HepG2 (cell line): ENCODE data around the gene MAP9. TPM values are rescaled to one million over a fixed set of nuclear protein-coding genes. Genes with fewer than 3 reads are reported as not detected.

Source experiments
- ATAC-seq: fragments of 200-7000 bp; cut with Tn5 transposase; 3 replicates; pipeline ENCODE4 v1.9.1; 2020; ENCODE audit warnings: mild to moderate bottlenecking, moderate library complexity
- BruUV-seq: library from RNA; stranded (reverse); fragments of 400-500 nt; replicated peaks from 2 replicates; lab custom pipeline; 2021; lab: Mats Ljungman, UMichigan
- CTCF ChIA-PET: fragments of 300-600 bp; formaldehyde crosslinking; extraction: SDS; loops from one replicate; lab custom pipeline; 2021; ENCODE audit warnings: low total read pairs, inconsistent platforms, low intra/inter-chr PET ratio; lab: Yijun Ruan, JAX
- POLR2A ChIA-PET: fragments of 350-600 bp; sonication (Branson Sonifier 250); formaldehyde crosslinking; loops from one replicate; lab custom pipeline; 2020; ENCODE audit warnings: antibody characterized with exemption, inconsistent platforms; lab: Yijun Ruan, JAX
- DNase-seq: peaks from one replicate; pipeline ENCODE4 v3.0.0-alpha.2; 2015; ENCODE audit warnings: low spot score
- FAIRE-seq: peaks from 3 replicates; lab custom pipeline; 2011; peaks lifted over from hg19 to GRCh38; lab: Jason Lieb, UNC
- H2AFZ ChIP-seq: one replicate; pipeline ENCODE4 v1.6.1; 2011; ENCODE audit warnings: low read length, inconsistent platforms
- H3K27ac ChIP-seq: fragments of 300-600 bp; 3 replicates; pipeline ENCODE4 v1.8.0; 2011; ENCODE audit warnings: mixed run types, mild to moderate bottlenecking, mixed read lengths, low read length, inconsistent platforms; ENCODE audit not compliant: insufficient read depth; ENCODE audit errors: extremely low read length
- H3K27me3 ChIP-seq, 2 experiments: fragments of 200-600 bp in 1 of 2; 2 replicates in 1 of 2; 3 replicates in 1 of 2; pipeline versions ENCODE4 v1.6.0 to v1.8.0; 2011; ENCODE audit warnings: low read length in 2 of 2, mild to moderate bottlenecking in 2 of 2, moderate library complexity in 2 of 2, inconsistent platforms in 1 of 2; ENCODE audit not compliant: insufficient read depth in 2 of 2, control insufficient read depth in 1 of 2
- H3K36me3 ChIP-seq, 2 experiments: fragments of 200-600 bp in 1 of 2; replicated peaks in 1 of 2; 2 replicates in 1 of 2; 3 replicates in 1 of 2; pipeline versions ENCODE4 v1.5.1 to v1.8.0; 2011; ENCODE audit warnings: low read length in 2 of 2, inconsistent platforms in 1 of 2; ENCODE audit not compliant: insufficient read depth in 2 of 2, control insufficient read depth in 1 of 2
- H3K4me1 ChIP-seq: 2 replicates; pipeline ENCODE4 v1.5.1; 2012; ENCODE audit warnings: low read length, inconsistent platforms; ENCODE audit not compliant: insufficient read depth
- H3K4me2 ChIP-seq: 2 replicates; pipeline ENCODE4 v1.6.0; 2011; ENCODE audit warnings: low read depth, low read length, inconsistent platforms
- H3K4me3 ChIP-seq, 3 experiments: fragments of 200-600 bp in 1 of 3; sonication (generic), shearing (Covaris generic) in 1 of 3; replicated peaks in 1 of 3; 2 replicates each; pipeline ENCODE4 v1.5.1; 2011 to 2016; ENCODE audit warnings: low read length in 3 of 3, inconsistent platforms in 2 of 3, low read depth in 2 of 3, mild to moderate bottlenecking in 2 of 3, control low read depth in 1 of 3, mixed read lengths in 1 of 3; ENCODE audit not compliant: insufficient read depth in 1 of 3
- H3K79me2 ChIP-seq: one replicate; pipeline ENCODE4 v1.6.1; 2011; ENCODE audit warnings: low read length, inconsistent platforms; ENCODE audit not compliant: insufficient read depth
- H3K9ac ChIP-seq: 2 replicates; pipeline ENCODE4 v1.6.0; 2011; ENCODE audit warnings: mild to moderate bottlenecking, low read depth, low read length, inconsistent platforms; ENCODE audit not compliant: insufficient read depth
- H3K9me3 ChIP-seq: 2 replicates; pipeline ENCODE4 v1.5.1; 2012; ENCODE audit warnings: mild to moderate bottlenecking, low read length
- H4K20me1 ChIP-seq: 2 replicates; pipeline ENCODE4 v1.6.0; 2011; ENCODE audit warnings: inconsistent platforms, mild to moderate bottlenecking, low read length, moderate library complexity; ENCODE audit not compliant: insufficient read depth
- ELF1 ChIP-seq: sonication (generic); formaldehyde crosslinking; IDR thresholded peaks from 2 replicates; pipeline ENCODE4 v1.4.0; 2020; ENCODE audit warnings: missing genetic modification reagents
- MED13 ChIP-seq: sonication (generic); formaldehyde crosslinking; IDR thresholded peaks from 2 replicates; pipeline ENCODE4 v1.5.0; 2020; ENCODE audit warnings: missing genetic modification reagents
- MTA1 ChIP-seq: sonication (generic); formaldehyde crosslinking; IDR thresholded peaks from 2 replicates; pipeline ENCODE4 v1.4.0; 2020; ENCODE audit warnings: missing genetic modification reagents, mild to moderate bottlenecking, borderline replicate concordance
- RBAK ChIP-seq: sonication (generic); formaldehyde crosslinking; IDR thresholded peaks from 2 replicates; pipeline ENCODE4 v1.5.1; 2020; ENCODE audit warnings: mild to moderate bottlenecking, missing genetic modification reagents
- SIX1 ChIP-seq: sonication (generic); formaldehyde crosslinking; IDR thresholded peaks from 2 replicates; pipeline ENCODE4 v1.4.0; 2020; ENCODE audit warnings: missing genetic modification reagents, borderline replicate concordance
- ZNF496 ChIP-seq: sonication (generic); formaldehyde crosslinking; IDR thresholded peaks from 2 replicates; pipeline ENCODE4 v1.8.1; 2023; ENCODE audit warnings: mild to moderate bottlenecking, moderate library complexity, missing genetic modification reagents; ENCODE audit not compliant: insufficient replicate concordance
- WGBS: methylation state at CpG from one replicate; pipeline ENCODE4 v1.1.6; 2017; ENCODE audit warnings: low lambda C conversion rate; 5-methylcytosine and 5-hydroxymethylcytosine counted together
- in situ Hi-C: cut with HindIII; loops from 2 replicates; pipeline ENCODE4 v1.10.0; 2017; ENCODE audit warnings: low pct_unique_long_range_greater_than_20kb; ENCODE audit not compliant: extremely low pct_ligation_motif_present
- intact Hi-C: fragments of 100-400 bp; cut with micrococcal nuclease; formaldehyde crosslinking; loops from one replicate; pipeline ENCODE4 v1.10.0; 2022; ENCODE audit not compliant: unreplicated experiment
- polyA plus RNA-seq, 8 experiments: library from polyadenylated mRNA; depleted of rRNA in 3 of 8; stranded (reverse) in 7 of 8; unstranded in 1 of 8; fragments of >200 nt; fragmentation: Illumina TruSeq in 4 of 8; extraction: Trizol in 4 of 8; gene quantifications; 2 replicates each; pipeline versions ENCODE4 v1.2.1 to v1.2.3, GENCODE V29; 2011 to 2016; ENCODE audit warnings: low read depth in 4 of 8, missing spikeins in 1 of 8, mixed read lengths in 1 of 8; ENCODE audit not compliant: insufficient read depth in 1 of 8
- total RNA-seq, 5 experiments: library from RNA; depleted of rRNA; stranded (reverse); fragments of >200 nt; fragmentation: Illumina TruSeq; extraction: Trizol; gene quantifications; 2 replicates each; pipeline ENCODE4 v1.2.3, GENCODE V29; 2016; ENCODE audit warnings: low read depth in 1 of 5
- TF ChIP-seq, protein P1 (sequence below): sonication (generic); formaldehyde crosslinking; IDR thresholded peaks from 2 replicates; pipeline ENCODE4 v1.4.0; 2020; ENCODE audit warnings: mild to moderate bottlenecking, missing genetic modification reagents
- TF ChIP-seq, protein P2 (sequence below): sonication (generic); formaldehyde crosslinking; IDR thresholded peaks from 2 replicates; pipeline ENCODE4 v1.4.0; 2020; ENCODE audit warnings: missing genetic modification reagents

The MAP9 gene
- total and polyA plus RNA-seq, 2 of the 13 experiments (the other 11 are each of a cell fraction or from before 2014, with no cell fraction given) = not detected

DNA sequence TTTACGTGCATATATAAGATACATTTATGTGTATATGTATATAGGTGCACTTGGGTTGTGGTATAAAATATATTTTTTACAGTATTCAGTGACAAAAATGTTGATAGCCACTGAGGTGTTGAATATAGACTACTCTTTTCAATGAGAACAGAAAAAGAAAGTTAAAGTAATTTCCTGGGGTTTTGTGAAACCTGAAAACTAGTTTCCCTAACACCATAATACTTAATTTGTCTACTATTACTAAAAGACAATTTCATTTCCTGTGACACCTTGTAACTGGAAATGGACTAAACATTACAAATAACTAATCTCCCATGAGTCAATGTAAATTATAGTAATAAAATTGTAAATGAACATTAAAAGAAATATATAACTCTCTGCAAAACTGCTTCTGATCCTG, 32.0 kb upstream of the MAP9 start:
- DNase-seq = no peak
- intact Hi-C loops = no loop called here
- no peak for ATAC-seq
- Histone ChIP-seq H3K79me2 (no peaks in the 10 kb centered on the region), H3K9ac (no peak overlapping the region), H3K4me3 (no peak overlapping the region), H3K4me2 (no peak overlapping the region), H4K20me1 (no peaks in the 10 kb centered on the region), H3K9me3 (no peaks in the 10 kb centered on the region), H3K27me3 (no peaks in the 10 kb centered on the region), H3K27ac (no peak overlapping the region), H2AFZ (no peak overlapping the region), H3K4me1 (no peaks in the 10 kb centered on the region), H3K36me3 (no peaks in the 10 kb centered on the region)
- WGBS = 2% methylated on average over 1 of the region's 1 CpG
- BruUV-seq = no TSS peak
- POLR2A ChIA-PET = no interaction called here
- FAIRE-seq = no peak
- CTCF ChIA-PET = no interaction called here
- in situ Hi-C loops = no loop called here
- TF ChIP-seq, protein P1, sequence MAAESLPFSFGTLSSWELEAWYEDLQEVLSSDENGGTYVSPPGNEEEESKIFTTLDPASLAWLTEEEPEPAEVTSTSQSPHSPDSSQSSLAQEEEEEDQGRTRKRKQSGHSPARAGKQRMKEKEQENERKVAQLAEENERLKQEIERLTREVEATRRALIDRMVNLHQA = no peak
- TF ChIP-seq MED13 (CRISPR knock-in tag) (no peak), RBAK (CRISPR knock-in tag) (no peak), SIX1 (CRISPR knock-in tag) (no peak), ELF1 (CRISPR knock-in tag) (no peak), MTA1 (no peak), ZNF496 (CRISPR knock-in tag) (no peak)
- TF ChIP-seq, protein P2, sequence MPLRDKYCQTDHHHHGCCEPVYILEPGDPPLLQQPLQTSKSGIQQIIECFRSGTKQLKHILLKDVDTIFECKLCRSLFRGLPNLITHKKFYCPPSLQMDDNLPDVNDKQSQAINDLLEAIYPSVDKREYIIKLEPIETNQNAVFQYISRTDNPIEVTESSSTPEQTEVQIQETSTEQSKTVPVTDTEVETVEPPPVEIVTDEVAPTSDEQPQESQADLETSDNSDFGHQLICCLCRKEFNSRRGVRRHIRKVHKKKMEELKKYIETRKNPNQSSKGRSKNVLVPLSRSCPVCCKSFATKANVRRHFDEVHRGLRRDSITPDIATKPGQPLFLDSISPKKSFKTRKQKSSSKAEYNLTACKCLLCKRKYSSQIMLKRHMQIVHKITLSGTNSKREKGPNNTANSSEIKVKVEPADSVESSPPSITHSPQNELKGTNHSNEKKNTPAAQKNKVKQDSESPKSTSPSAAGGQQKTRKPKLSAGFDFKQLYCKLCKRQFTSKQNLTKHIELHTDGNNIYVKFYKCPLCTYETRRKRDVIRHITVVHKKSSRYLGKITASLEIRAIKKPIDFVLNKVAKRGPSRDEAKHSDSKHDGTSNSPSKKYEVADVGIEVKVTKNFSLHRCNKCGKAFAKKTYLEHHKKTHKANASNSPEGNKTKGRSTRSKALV (CRISPR knock-in tag) = no peak
